ENCODE measurements around the gene TRIM45.

Gene TRIM45

GRCh38 chr1:117146575-117147340 is 25.2 kb upstream of the TRIM45 start:
- no peaks in the 10 kb centered on the region for H3K36me3 ChIP-seq (ENCODE audit: control insufficient read depth in 1 of 2, insufficient read depth in 2 of 2, low read length in 2 of 2)
- no peaks in the 10 kb centered on the region for H3K9me3 ChIP-seq (ENCODE audit: control insufficient read depth in 1 of 2, low read length in 2 of 2)
- H3K27ac ChIP-seq (ENCODE audit: low read length): no peak overlapping the region
- no peaks in the 10 kb centered on the region for H3K4me1 ChIP-seq (ENCODE audit: control insufficient read depth in 1 of 2, insufficient read depth in 2 of 2, low read length in 2 of 2)
- no peak overlapping the region for H3K4me3 ChIP-seq (ENCODE audit: low read depth in 1 of 2, low read length in 2 of 2)
- H3K27me3 ChIP-seq (ENCODE audit: low read depth, low read length): no peaks in the 10 kb centered on the region

GRCh38 chr1:117146072-117146471 is 24.5 kb upstream of the TRIM45 start:
- no peaks in the 10 kb centered on the region for H3K9me3 ChIP-seq (ENCODE audit: control insufficient read depth in 1 of 2, low read length in 2 of 2)
- H3K27me3 ChIP-seq (ENCODE audit: low read depth, low read length): no peaks in the 10 kb centered on the region
- H3K27ac ChIP-seq (ENCODE audit: low read length): no peak overlapping the region
- no peak overlapping the region for H3K4me3 ChIP-seq (ENCODE audit: low read depth in 1 of 2, low read length in 2 of 2)
- no peaks in the 10 kb centered on the region for H3K36me3 ChIP-seq (ENCODE audit: control insufficient read depth in 1 of 2, insufficient read depth in 2 of 2, low read length in 2 of 2)
- H3K4me1 ChIP-seq (ENCODE audit: control insufficient read depth in 1 of 2, insufficient read depth in 2 of 2, low read length in 2 of 2): no peaks in the 10 kb centered on the region

- no peaks in the 10 kb centered on the region for H3K27me3 ChIP-seq (ENCODE audit: low read depth, low read length)
- no peaks in the 10 kb centered on the region for H3K4me1 ChIP-seq (ENCODE audit: control insufficient read depth in 1 of 2, insufficient read depth in 2 of 2, low read length in 2 of 2)
- H3K36me3 ChIP-seq (ENCODE audit: control insufficient read depth in 1 of 2, insufficient read depth in 2 of 2, low read length in 2 of 2): no peaks in the 10 kb centered on the region
- H3K27ac ChIP-seq (ENCODE audit: low read length): no peak overlapping the region
- no peaks in the 10 kb centered on the region for H3K9me3 ChIP-seq (ENCODE audit: control insufficient read depth in 1 of 2, low read length in 2 of 2)
- no peak overlapping the region for H3K4me3 ChIP-seq (ENCODE audit: low read depth in 1 of 2, low read length in 2 of 2)
Measured at GRCh38 chr1:117143871-117144270, 22.3 kb upstream of the TRIM45 start.

GRCh38 chr1:117143172-117143571 is 21.6 kb upstream of the TRIM45 start:
- H3K9me3 ChIP-seq (ENCODE audit: control insufficient read depth in 1 of 2, low read length in 2 of 2): no peaks in the 10 kb centered on the region
- H3K36me3 ChIP-seq (ENCODE audit: control insufficient read depth in 1 of 2, insufficient read depth in 2 of 2, low read length in 2 of 2): no peaks in the 10 kb centered on the region

GRCh38 chr1:117142200-117142599 is 20.7 kb upstream of the TRIM45 start:
- Histone ChIP-seq H3K4me1 (ENCODE audit: control insufficient read depth in 1 of 2, insufficient read depth in 2 of 2, low read length in 2 of 2) (no peaks in the 10 kb centered on the region), H3K4me3 (ENCODE audit: low read depth in 1 of 2, low read length in 2 of 2) (no peak overlapping the region), H3K9me3 (ENCODE audit: control insufficient read depth in 1 of 2, low read length in 2 of 2) (no peaks in the 10 kb centered on the region), H3K36me3 (ENCODE audit: control insufficient read depth in 1 of 2, insufficient read depth in 2 of 2, low read length in 2 of 2) (no peaks in the 10 kb centered on the region), H3K27ac (ENCODE audit: low read length) (no peak overlapping the region), H3K27me3 (ENCODE audit: low read depth, low read length) (no peaks in the 10 kb centered on the region)

More at GRCh38 chr1:117143172-117143571, 21.6 kb upstream of the TRIM45 start:
- no peak overlapping the region for H3K27ac ChIP-seq (ENCODE audit: low read length)
- no peaks in the 10 kb centered on the region for H3K4me1 ChIP-seq (ENCODE audit: control insufficient read depth in 1 of 2, insufficient read depth in 2 of 2, low read length in 2 of 2)
- no peaks in the 10 kb centered on the region for H3K27me3 ChIP-seq (ENCODE audit: low read depth, low read length)
- H3K4me3 ChIP-seq (ENCODE audit: low read depth in 1 of 2, low read length in 2 of 2): no peak overlapping the region

GRCh38 chr1:117138561-117138960 is 17.0 kb upstream of the TRIM45 start:
- Histone ChIP-seq H3K4me1 (ENCODE audit: control insufficient read depth in 1 of 2, insufficient read depth in 2 of 2, low read length in 2 of 2) (no peaks in the 10 kb centered on the region), H3K4me3 (ENCODE audit: low read depth in 1 of 2, low read length in 2 of 2) (no peak overlapping the region), H3K9me3 (ENCODE audit: control insufficient read depth in 1 of 2, low read length in 2 of 2) (no peaks in the 10 kb centered on the region), H3K27me3 (ENCODE audit: low read depth, low read length) (no peaks in the 10 kb centered on the region), H3K36me3 (ENCODE audit: control insufficient read depth in 1 of 2, insufficient read depth in 2 of 2, low read length in 2 of 2) (no peaks in the 10 kb centered on the region), H3K27ac (ENCODE audit: low read length) (no peak overlapping the region)

- H3K4me3 ChIP-seq (ENCODE audit: low read depth in 1 of 2, low read length in 2 of 2): no peak overlapping the region
- H3K27me3 ChIP-seq (ENCODE audit: low read depth, low read length): no peaks in the 10 kb centered on the region
- H3K36me3 ChIP-seq (ENCODE audit: control insufficient read depth in 1 of 2, insufficient read depth in 2 of 2, low read length in 2 of 2): no peaks in the 10 kb centered on the region
- H3K9me3 ChIP-seq (ENCODE audit: control insufficient read depth in 1 of 2, low read length in 2 of 2): no peaks in the 10 kb centered on the region
- no peaks in the 10 kb centered on the region for H3K4me1 ChIP-seq (ENCODE audit: control insufficient read depth in 1 of 2, insufficient read depth in 2 of 2, low read length in 2 of 2)
- no peak overlapping the region for H3K27ac ChIP-seq (ENCODE audit: low read length)
Measured at GRCh38 chr1:117138106-117138505, 16.6 kb upstream of the TRIM45 start.

- Histone ChIP-seq H3K4me1 (ENCODE audit: control insufficient read depth in 1 of 2, insufficient read depth in 2 of 2, low read length in 2 of 2) (no peaks in the 10 kb centered on the region), H3K27me3 (ENCODE audit: low read depth, low read length) (no peaks in the 10 kb centered on the region), H3K9me3 (ENCODE audit: control insufficient read depth in 1 of 2, low read length in 2 of 2) (no peaks in the 10 kb centered on the region), H3K36me3 (ENCODE audit: control insufficient read depth in 1 of 2, insufficient read depth in 2 of 2, low read length in 2 of 2) (no peaks in the 10 kb centered on the region), H3K4me3 (ENCODE audit: low read depth in 1 of 2, low read length in 2 of 2) (no peak overlapping the region), H3K27ac (ENCODE audit: low read length) (no peak overlapping the region)
Measured at GRCh38 chr1:117137281-117137855, 15.8 kb upstream of the TRIM45 start.

- H3K9me3 ChIP-seq (ENCODE audit: control insufficient read depth in 1 of 2, low read length in 2 of 2): no peaks in the 10 kb centered on the region
- H3K36me3 ChIP-seq (ENCODE audit: control insufficient read depth in 1 of 2, insufficient read depth in 2 of 2, low read length in 2 of 2): no peaks in the 10 kb centered on the region
- no peak overlapping the region for H3K27ac ChIP-seq (ENCODE audit: low read length)
- no peaks in the 10 kb centered on the region for H3K4me1 ChIP-seq (ENCODE audit: control insufficient read depth in 1 of 2, insufficient read depth in 2 of 2, low read length in 2 of 2)
- no peaks in the 10 kb centered on the region for H3K27me3 ChIP-seq (ENCODE audit: low read depth, low read length)
- H3K4me3 ChIP-seq (ENCODE audit: low read depth in 1 of 2, low read length in 2 of 2): no peak overlapping the region
Measured at GRCh38 chr1:117136749-117137148, 15.2 kb upstream of the TRIM45 start.

- Histone ChIP-seq H3K9me3 (ENCODE audit: control insufficient read depth in 1 of 2, low read length in 2 of 2) (no peaks in the 10 kb centered on the region), H3K27me3 (ENCODE audit: low read depth, low read length) (no peaks in the 10 kb centered on the region), H3K27ac (ENCODE audit: low read length) (no peak overlapping the region), H3K4me3 (ENCODE audit: low read depth in 1 of 2, low read length in 2 of 2) (no peak overlapping the region), H3K36me3 (ENCODE audit: control insufficient read depth in 1 of 2, insufficient read depth in 2 of 2, low read length in 2 of 2) (no peaks in the 10 kb centered on the region), H3K4me1 (ENCODE audit: control insufficient read depth in 1 of 2, insufficient read depth in 2 of 2, low read length in 2 of 2) (no peaks in the 10 kb centered on the region)
Measured at GRCh38 chr1:117135329-117135728, 13.8 kb upstream of the TRIM45 start.

GRCh38 chr1:117130526-117130925 is 9.0 kb upstream of the TRIM45 start:
- no peaks in the 10 kb centered on the region for H3K4me1 ChIP-seq (ENCODE audit: control insufficient read depth in 1 of 2, insufficient read depth in 2 of 2, low read length in 2 of 2)
- no peaks in the 10 kb centered on the region for H3K9me3 ChIP-seq (ENCODE audit: control insufficient read depth in 1 of 2, low read length in 2 of 2)
- H3K27me3 ChIP-seq (ENCODE audit: low read depth, low read length): no peaks in the 10 kb centered on the region
- H3K4me3 ChIP-seq (ENCODE audit: low read depth in 1 of 2, low read length in 2 of 2): no peak overlapping the region
- no peak overlapping the region for H3K27ac ChIP-seq (ENCODE audit: low read length)
- H3K36me3 ChIP-seq (ENCODE audit: control insufficient read depth in 1 of 2, insufficient read depth in 2 of 2, low read length in 2 of 2): no peaks in the 10 kb centered on the region

All from muscle layer of duodenum (tissue), 2 donors.